Mesenchymal stem cell (in vitro differentiated cells and primary cell): ENCODE measurements around the gene AMPH.

Experiments
- DNase-seq: peaks from one replicate; pipeline ENCODE4 v3.0.0-alpha.2; 2013
- H2AFZ ChIP-seq: one replicate; pipeline ENCODE4 v1.6.1; 2013; ENCODE audit warnings: low read depth, mild to moderate bottlenecking, control low read depth, inconsistent platforms, low read length, moderate library complexity
- H2AK5ac ChIP-seq: 2 replicates; pipeline ENCODE4 v1.6.1; 2013; ENCODE audit warnings: low read length, moderate library complexity, mild to moderate bottlenecking, inconsistent platforms; ENCODE audit not compliant: severe bottlenecking
- H2BK120ac ChIP-seq: one replicate; pipeline ENCODE4 v1.6.1; 2013; ENCODE audit warnings: low read depth, mild to moderate bottlenecking, inconsistent platforms, low read length, moderate library complexity
- H2BK12ac ChIP-seq, 2 experiments: one replicate each; pipeline ENCODE4 v1.6.1; 2013; ENCODE audit warnings: inconsistent platforms in 2 of 2, low read length in 2 of 2, mild to moderate bottlenecking in 2 of 2, moderate library complexity in 2 of 2, control low read depth in 1 of 2
- H2BK15ac ChIP-seq: one replicate; pipeline ENCODE4 v1.6.1; 2013; ENCODE audit warnings: mild to moderate bottlenecking, low read depth, inconsistent platforms; ENCODE audit not compliant: poor library complexity, severe bottlenecking
- H2BK5ac ChIP-seq: 2 replicates; pipeline ENCODE4 v1.6.1; 2013; ENCODE audit warnings: low read depth, mild to moderate bottlenecking, low read length, control low read depth, inconsistent platforms; ENCODE audit not compliant: poor library complexity, severe bottlenecking
- H3K14ac ChIP-seq, 2 experiments: one replicate each; pipeline ENCODE4 v1.6.1; 2013; ENCODE audit warnings: inconsistent platforms in 2 of 2, low read length in 2 of 2, control low read depth in 1 of 2, mild to moderate bottlenecking in 1 of 2, moderate library complexity in 1 of 2
- H3K18ac ChIP-seq, 2 experiments: one replicate each; pipeline ENCODE4 v1.6.1; 2013; ENCODE audit warnings: inconsistent platforms in 2 of 2, low read length in 2 of 2, control low read depth in 1 of 2, low read depth in 1 of 2, mild to moderate bottlenecking in 1 of 2
- H3K23ac ChIP-seq, 2 experiments: one replicate each; pipeline ENCODE4 v1.6.1; 2013; ENCODE audit warnings: inconsistent platforms in 2 of 2, low read length in 2 of 2, mild to moderate bottlenecking in 2 of 2, moderate library complexity in 2 of 2, control low read depth in 1 of 2
- H3K27ac ChIP-seq: 2 replicates; pipeline ENCODE4 v1.5.1; 2013; ENCODE audit warnings: mild to moderate bottlenecking, moderate library complexity, low read length, control low read depth, inconsistent platforms; ENCODE audit not compliant: poor library complexity, severe bottlenecking
- H3K27me3 ChIP-seq, 2 experiments: 2 replicates each; pipeline versions ENCODE4 v1.6.1 to v1.7.0; 2013; ENCODE audit warnings: low read length in 2 of 2, mild to moderate bottlenecking in 2 of 2, moderate library complexity in 2 of 2, control low read depth in 1 of 2, inconsistent platforms in 1 of 2; ENCODE audit not compliant: control insufficient read depth in 1 of 2, insufficient read depth in 1 of 2
- H3K36me3 ChIP-seq, 2 experiments: 2 replicates each; pipeline versions ENCODE4 v1.6.1 to v1.7.0; 2013; ENCODE audit warnings: low read length in 2 of 2, control low read depth in 1 of 2, inconsistent platforms in 1 of 2, low read depth in 1 of 2, mild to moderate bottlenecking in 1 of 2; ENCODE audit not compliant: insufficient read depth in 2 of 2, control insufficient read depth in 1 of 2
- H3K4ac ChIP-seq, 2 experiments: one replicate each; pipeline ENCODE4 v1.6.1; 2013; ENCODE audit warnings: inconsistent platforms in 2 of 2, low read length in 2 of 2, mild to moderate bottlenecking in 2 of 2, moderate library complexity in 2 of 2, control low read depth in 1 of 2, low read depth in 1 of 2
- H3K4me1 ChIP-seq: 2 replicates; pipeline ENCODE4 v1.6.1; 2013; ENCODE audit warnings: low read depth, low read length, control low read depth; ENCODE audit not compliant: control insufficient read depth, insufficient read depth
- H3K4me2 ChIP-seq: 2 replicates; pipeline ENCODE4 v1.6.1; 2013; ENCODE audit warnings: low read length, mild to moderate bottlenecking, inconsistent platforms; ENCODE audit not compliant: poor library complexity, severe bottlenecking
- H3K4me3 ChIP-seq, 2 experiments: 2 replicates each; pipeline versions ENCODE4 v1.5.1 to v1.7.0; 2013; ENCODE audit warnings: low read length in 2 of 2, mild to moderate bottlenecking in 2 of 2, control low read depth in 1 of 2, low read depth in 1 of 2; ENCODE audit not compliant: insufficient read depth in 1 of 2
- H3K79me1 ChIP-seq: replicated peaks from 2 replicates; pipeline ENCODE4 v1.6.1; 2013; ENCODE audit warnings: mild to moderate bottlenecking, control low read depth, low read length, inconsistent platforms; ENCODE audit not compliant: poor library complexity, severe bottlenecking
- H3K9ac ChIP-seq: 2 replicates; pipeline ENCODE4 v1.7.0; 2013; ENCODE audit warnings: mild to moderate bottlenecking, low read length, moderate library complexity
- H3K9me3 ChIP-seq: 2 replicates; pipeline ENCODE4 v1.7.0; 2013; ENCODE audit warnings: mild to moderate bottlenecking, low read length; ENCODE audit not compliant: control insufficient read depth
- H4K8ac ChIP-seq: one replicate; pipeline ENCODE4 v1.6.1; 2013; ENCODE audit warnings: inconsistent platforms, mild to moderate bottlenecking, low read length, moderate library complexity
- H4K91ac ChIP-seq: one replicate; pipeline ENCODE4 v1.6.1; 2013; ENCODE audit warnings: mild to moderate bottlenecking, low read length, inconsistent platforms
- WGBS: methylation state at CpG from one replicate; pipeline ENCODE4 v1.1.7; 2013; ENCODE audit warnings: mixed read lengths; 5-methylcytosine and 5-hydroxymethylcytosine counted together

AMPH gene

GRCh38 chr7:38462819-38463218, 168.4 kb downstream of the AMPH start:
- Histone ChIP-seq H2BK15ac (no peak overlapping the region), H2BK120ac (no peak overlapping the region), H3K18ac (no peak overlapping the region), H2AFZ (no peak overlapping the region), H3K23ac (no peak overlapping the region), H3K4ac (no peak overlapping the region), H3K79me1 (no peaks in the 10 kb centered on the region), H3K27me3 (no peaks in the 10 kb centered on the region), H3K4me1 (no peaks in the 10 kb centered on the region), H3K9me3 (no peaks in the 10 kb centered on the region), H4K8ac (no peak overlapping the region), H3K36me3 (peaks cover 0 to 37% of the 10 kb centered on the region in 2 experiments), H3K14ac (no peak overlapping the region), H4K91ac (no peak overlapping the region), H2BK5ac (no peak overlapping the region), H2BK12ac (no peak overlapping the region), H3K9ac (peak overlapping the region; percentile 32), H2AK5ac (no peak overlapping the region), H3K27ac (no peak overlapping the region), H3K4me2 (no peak overlapping the region), H3K4me3 (no peak overlapping the region)
- no peak for DNase-seq
- 87% methylated on average over 11 of the region's 11 CpGs for WGBS

GRCh38 chr7:38461887-38462286, 169.3 kb downstream of the AMPH start:
- H4K91ac ChIP-seq, result no peak overlapping the region
- H4K8ac ChIP-seq, result no peak overlapping the region
- no peak overlapping the region for H3K23ac ChIP-seq
- H3K9me3 ChIP-seq, result no peaks in the 10 kb centered on the region
- no peak overlapping the region for H3K18ac ChIP-seq
- H3K9ac ChIP-seq, result no peak overlapping the region
- H3K4me1 ChIP-seq, result no peaks in the 10 kb centered on the region
- H3K14ac ChIP-seq, result no peak overlapping the region
- H2BK12ac ChIP-seq, result no peak overlapping the region
- no peak overlapping the region for H2AFZ ChIP-seq
- H2BK15ac ChIP-seq, result no peak overlapping the region
- H3K27ac ChIP-seq, result no peak overlapping the region
- peaks cover 0 to 37% of the 10 kb centered on the region in 2 experiments for H3K36me3 ChIP-seq
- no peak overlapping the region for H2BK5ac ChIP-seq
- WGBS, result 92% methylated on average over 6 of the region's 7 CpGs
- no peak overlapping the region for H3K4me3 ChIP-seq
- H3K79me1 ChIP-seq, result no peaks in the 10 kb centered on the region
- no peak overlapping the region for H2BK120ac ChIP-seq
- H3K27me3 ChIP-seq, result no peaks in the 10 kb centered on the region
- no peak overlapping the region for H3K4me2 ChIP-seq
- no peak overlapping the region for H3K4ac ChIP-seq
- no peak for DNase-seq
- no peak overlapping the region for H2AK5ac ChIP-seq

DNA sequence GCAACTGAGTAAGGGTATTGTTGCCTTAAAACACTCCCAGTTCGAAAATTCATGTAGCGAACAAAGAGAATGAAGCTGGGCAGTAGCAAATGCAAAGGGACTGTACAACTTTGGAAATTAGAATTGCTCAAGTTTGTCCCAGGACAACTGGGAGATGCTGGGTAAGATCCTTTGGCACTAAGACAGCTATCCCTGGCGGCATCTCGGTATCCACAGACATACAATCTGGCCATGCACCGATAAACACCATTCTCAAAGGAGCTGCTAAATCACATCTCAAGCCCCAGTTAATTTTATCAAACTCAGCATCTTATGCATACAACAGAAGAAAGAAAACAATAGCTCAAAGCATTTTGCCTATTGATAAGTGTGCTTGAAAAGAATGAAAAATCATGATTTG, 177.3 kb downstream of the AMPH start:
- Histone ChIP-seq H2BK12ac (no peak overlapping the region), H3K79me1 (no peaks in the 10 kb centered on the region), H3K4me1 (no peaks in the 10 kb centered on the region), H3K9ac (no peak overlapping the region), H2BK15ac (no peak overlapping the region), H3K36me3 (no peaks in the 10 kb centered on the region), H2AFZ (no peak overlapping the region), H2AK5ac (no peak overlapping the region), H3K14ac (no peak overlapping the region), H3K9me3 (no peaks in the 10 kb centered on the region), H3K4ac (no peak overlapping the region), H2BK5ac (no peak overlapping the region), H2BK120ac (no peak overlapping the region), H3K4me3 (no peak overlapping the region), H3K23ac (no peak overlapping the region), H4K91ac (no peak overlapping the region), H3K4me2 (no peak overlapping the region), H4K8ac (no peak overlapping the region), H3K27me3 (no peaks in the 10 kb centered on the region), H3K18ac (no peak overlapping the region), H3K27ac (no peak overlapping the region)
- DNase-seq, result no peak
- WGBS, result 84% methylated on average over 5 of the region's 5 CpGs

DNA sequence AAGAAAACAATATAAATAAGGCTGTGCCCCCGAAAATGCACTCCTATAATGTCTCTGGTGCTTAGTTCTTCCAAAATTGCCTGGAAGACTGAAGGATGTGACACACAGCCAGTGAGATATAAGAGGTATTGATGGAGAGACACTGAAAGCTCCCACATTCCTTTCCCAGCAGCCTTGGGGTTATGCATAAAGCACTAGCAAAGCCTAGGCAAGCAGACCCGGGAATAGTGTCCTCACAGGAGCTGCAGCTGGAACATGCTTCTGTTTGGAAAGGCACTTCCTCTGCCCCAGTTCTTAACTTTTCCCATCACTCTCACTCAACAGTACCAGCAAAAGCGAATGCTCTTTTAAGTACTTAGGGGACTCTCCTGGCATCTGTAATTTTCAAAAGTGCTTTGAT, 178.0 kb downstream of the AMPH start:
- Histone ChIP-seq H3K4me3 (no peak overlapping the region), H4K8ac (no peak overlapping the region), H3K79me1 (no peaks in the 10 kb centered on the region), H3K36me3 (no peaks in the 10 kb centered on the region), H3K27ac (no peak overlapping the region), H3K4ac (no peak overlapping the region), H3K9me3 (no peaks in the 10 kb centered on the region), H3K18ac (no peak overlapping the region), H3K9ac (peak overlapping the region; percentile 23), H2BK5ac (no peak overlapping the region), H2BK120ac (no peak overlapping the region), H2BK15ac (no peak overlapping the region), H2AFZ (no peak overlapping the region), H2AK5ac (no peak overlapping the region), H3K27me3 (no peaks in the 10 kb centered on the region), H3K14ac (no peak overlapping the region), H4K91ac (no peak overlapping the region), H3K4me1 (no peaks in the 10 kb centered on the region), H3K4me2 (no peak overlapping the region), H2BK12ac (no peak overlapping the region), H3K23ac (no peak overlapping the region)
- no peak for DNase-seq
- 56% methylated on average over 3 of the region's 3 CpGs for WGBS
